Tibial nerve (tissue), 4 donors: ENCODE data around the gene SEC24A.

Experiments
- EP300 ChIP-seq, 2 donors: sonication (generic); formaldehyde crosslinking; IDR thresholded peaks; one replicate each; pipeline ENCODE4 v1.6.1; 2017; ENCODE audit warnings: antibody characterized with exemption in 2 of 2, mild to moderate bottlenecking in 1 of 2
- POLR2A ChIP-seq, 2 donors: fragments of 450-650 bp; IDR thresholded peaks; one replicate each; pipeline ENCODE4 v1.6.1; 2017; ENCODE audit warnings: antibody characterized with exemption in 2 of 2, mild to moderate bottlenecking in 2 of 2, moderate library complexity in 2 of 2
- TF ChIP-seq, protein P1 (sequence below), 5 experiments: fragments of 200-600 bp in 3 of 5; fragments of 450-650 bp in 2 of 5; sonication (generic) in 3 of 5; IDR thresholded peaks; one replicate each; pipeline ENCODE4 v1.5.1; 2016 to 2019; ENCODE audit warnings: antibody characterized with exemption in 5 of 5, mild to moderate bottlenecking in 3 of 5, moderate library complexity in 2 of 5

DNA sequence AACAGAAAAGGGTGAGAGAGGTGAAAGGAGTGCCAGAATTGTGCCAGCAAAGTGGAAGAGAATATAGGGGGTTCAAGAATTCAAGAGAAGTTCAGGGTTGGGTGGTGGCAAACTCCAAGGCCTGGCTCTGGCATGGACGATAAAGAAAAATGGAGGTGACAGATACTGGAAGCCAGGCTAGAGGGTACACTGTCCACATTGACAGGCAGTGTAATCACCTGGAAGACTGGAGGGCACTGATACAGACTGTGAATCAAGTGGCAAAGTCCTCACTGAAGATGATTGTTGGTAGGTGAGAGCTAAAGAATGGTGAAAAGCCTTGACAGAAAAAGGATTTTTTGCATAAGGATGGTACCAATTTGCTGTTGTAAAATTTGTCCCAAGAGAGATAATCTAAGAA lies 23.0 kb upstream of the SEC24A start:
- TF ChIP-seq EP300 (IDR thresholded peaks at IDR 0.05) (no peak), POLR2A (IDR thresholded peaks at IDR 0.05) (no peak)
- TF ChIP-seq, protein P1, sequence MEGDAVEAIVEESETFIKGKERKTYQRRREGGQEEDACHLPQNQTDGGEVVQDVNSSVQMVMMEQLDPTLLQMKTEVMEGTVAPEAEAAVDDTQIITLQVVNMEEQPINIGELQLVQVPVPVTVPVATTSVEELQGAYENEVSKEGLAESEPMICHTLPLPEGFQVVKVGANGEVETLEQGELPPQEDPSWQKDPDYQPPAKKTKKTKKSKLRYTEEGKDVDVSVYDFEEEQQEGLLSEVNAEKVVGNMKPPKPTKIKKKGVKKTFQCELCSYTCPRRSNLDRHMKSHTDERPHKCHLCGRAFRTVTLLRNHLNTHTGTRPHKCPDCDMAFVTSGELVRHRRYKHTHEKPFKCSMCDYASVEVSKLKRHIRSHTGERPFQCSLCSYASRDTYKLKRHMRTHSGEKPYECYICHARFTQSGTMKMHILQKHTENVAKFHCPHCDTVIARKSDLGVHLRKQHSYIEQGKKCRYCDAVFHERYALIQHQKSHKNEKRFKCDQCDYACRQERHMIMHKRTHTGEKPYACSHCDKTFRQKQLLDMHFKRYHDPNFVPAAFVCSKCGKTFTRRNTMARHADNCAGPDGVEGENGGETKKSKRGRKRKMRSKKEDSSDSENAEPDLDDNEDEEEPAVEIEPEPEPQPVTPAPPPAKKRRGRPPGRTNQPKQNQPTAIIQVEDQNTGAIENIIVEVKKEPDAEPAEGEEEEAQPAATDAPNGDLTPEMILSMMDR (IDR thresholded peaks at IDR 0.05): no peak
